Endodermal cell (in vitro differentiated cells): Measurements from ENCODE around the gene SHMT1. TPM values are rescaled to one million over a fixed set of nuclear protein-coding genes. Genes with fewer than 3 reads are reported as not detected.

Experiments used
- DNase-seq: peaks from one replicate; pipeline ENCODE4 v3.0.0-alpha.2; 2017
- H3K27ac ChIP-seq: 2 replicates; pipeline ENCODE4 v1.5.1; 2013; ENCODE audit warnings: mild to moderate bottlenecking, low read depth, low read length, moderate library complexity
- H3K27me3 ChIP-seq: 2 replicates; pipeline ENCODE4 v1.6.1; 2013; ENCODE audit warnings: mild to moderate bottlenecking, low read length, moderate library complexity; ENCODE audit not compliant: insufficient read depth, control insufficient read depth, poor library complexity, severe bottlenecking
- H3K36me3 ChIP-seq: 2 replicates; pipeline ENCODE4 v1.7.0; 2013; ENCODE audit warnings: mild to moderate bottlenecking, low read length, moderate library complexity; ENCODE audit not compliant: control insufficient read depth, insufficient read depth
- H3K4me1 ChIP-seq: one replicate; pipeline ENCODE4 v1.7.0; 2013; ENCODE audit warnings: low read length; ENCODE audit not compliant: control insufficient read depth, insufficient read depth
- H3K4me3 ChIP-seq: 2 replicates; pipeline ENCODE4 v1.5.1; 2013; ENCODE audit warnings: mild to moderate bottlenecking, low read length, moderate library complexity
- H3K9ac ChIP-seq: 2 replicates; pipeline ENCODE4 v1.6.1; 2013; ENCODE audit warnings: mild to moderate bottlenecking, low read length, moderate library complexity; ENCODE audit not compliant: poor library complexity, severe bottlenecking; ENCODE audit errors: extremely low read depth
- H3K9me3 ChIP-seq: 2 replicates; pipeline ENCODE4 v1.6.1; 2013; ENCODE audit warnings: mild to moderate bottlenecking, low read length, moderate library complexity; ENCODE audit not compliant: control insufficient read depth
- H3K27ac Mint-ChIP-seq: 2 replicates; pipeline ENCODE4 v1.8.0; 2020; ENCODE audit warnings: mixed read lengths
- H3K27me3 Mint-ChIP-seq: 2 replicates; pipeline ENCODE4 v1.8.0; 2021; ENCODE audit warnings: mild to moderate bottlenecking, mixed read lengths; ENCODE audit not compliant: insufficient read depth
- H3K36me3 Mint-ChIP-seq: 2 replicates; pipeline ENCODE4 v1.8.0; 2020; ENCODE audit warnings: low read depth, mixed read lengths
- H3K4me1 Mint-ChIP-seq: 2 replicates; pipeline ENCODE4 v1.8.0; 2020; ENCODE audit warnings: mixed read lengths
- H3K4me3 Mint-ChIP-seq: 2 replicates; pipeline ENCODE4 v1.8.0; 2020; ENCODE audit warnings: mild to moderate bottlenecking, moderate library complexity, mixed read lengths
- H3K9me3 Mint-ChIP-seq: 2 replicates; pipeline ENCODE4 v1.8.0; 2020; ENCODE audit warnings: mild to moderate bottlenecking, mixed read lengths
- CTCF ChIP-seq: fragments of 200-600 bp; sonication (generic); conservative IDR thresholded peaks from 2 replicates; pipeline ENCODE4 v1.5.0; 2021; ENCODE audit warnings: antibody characterized with exemption, mild to moderate bottlenecking
- WGBS, 2 experiments: methylation state at CpG; one replicate each; pipeline versions ENCODE4 v1.1.5 to v1.1.7; 2013; ENCODE audit warnings: missing lambda C conversion rate in 2 of 2, mixed read lengths in 1 of 2; ENCODE audit not compliant: insufficient coverage in 1 of 2, insufficient read length in 1 of 2; 5-methylcytosine and 5-hydroxymethylcytosine counted together
- microRNA-seq: library from miRNA; unstranded; fragments of <30 nt; microRNA quantifications from one replicate; pipeline ENCODE4 v1.2.0, GENCODE V29; 2020; ENCODE audit warnings: borderline microRNAs expressed
- total RNA-seq, 2 donors: library from RNA; stranded (reverse); fragmentation: NEBNext Ultra II Directional in 1 of 2; extraction: Animal tissue kit (Norgen Biotek cat#: 25700) in 1 of 2; gene quantifications; 2 replicates in 1 of 2; 3 replicates in 1 of 2; pipeline ENCODE4 v1.2.1, GENCODE V29; 2021

The SHMT1 gene
- total RNA-seq, 2 donors from 2014 or later: 38.5 to 40.9 TPM

- WGBS, 2 experiments: 96 to 100% methylated on average over 4 of the region's 4 CpGs
- no peak overlapping the region for H3K9ac ChIP-seq
- no peak overlapping the region for H3K4me3 ChIP-seq
- H3K4me1 ChIP-seq: no peaks in the 10 kb centered on the region
- no peak overlapping the region for H3K27ac Mint-ChIP-seq
- H3K27ac ChIP-seq: no peak overlapping the region
- no peaks in the 10 kb centered on the region for H3K9me3 ChIP-seq
- H3K4me3 Mint-ChIP-seq: no peak overlapping the region
- no peaks in the 10 kb centered on the region for H3K27me3 ChIP-seq
- no peaks in the 10 kb centered on the region for H3K4me1 Mint-ChIP-seq
- H3K9me3 Mint-ChIP-seq: no peaks in the 10 kb centered on the region
- DNase-seq: no peak
- H3K27me3 Mint-ChIP-seq: no peaks in the 10 kb centered on the region
- H3K36me3 Mint-ChIP-seq: peaks cover 72% of the 10 kb centered on the region
- H3K36me3 ChIP-seq: peaks cover 87% of the 10 kb centered on the region
- TF ChIP-seq CTCF: no peak
Observed at GRCh38 chr17:18280249-18280648, 83.1 kb downstream of the SHMT1 start.

- Histone ChIP-seq H3K4me1 (no peaks in the 10 kb centered on the region), H3K4me3 (no peak overlapping the region), H3K27ac (no peak overlapping the region), H3K9ac (no peak overlapping the region), H3K36me3 (peaks cover 88% of the 10 kb centered on the region), H3K9me3 (no peaks in the 10 kb centered on the region), H3K27me3 (no peaks in the 10 kb centered on the region)
- Mint-ChIP-seq H3K36me3 (peaks cover 67% of the 10 kb centered on the region), H3K4me1 (no peaks in the 10 kb centered on the region), H3K4me3 (no peak overlapping the region), H3K27me3 (no peaks in the 10 kb centered on the region), H3K27ac (no peak overlapping the region), H3K9me3 (no peaks in the 10 kb centered on the region)
- no peak for TF ChIP-seq CTCF
- 98 to 100% methylated on average over 1 to 3 of the region's 3 CpGs for WGBS, 2 experiments
- no peak for DNase-seq
Observed at GRCh38 chr17:18278867-18279266, 84.5 kb downstream of the SHMT1 start.

Small RNA genes lying within 50 kb of the gene (microRNA-seq; reads per million reads assigned to microRNA genes)
- gene MIR6778: not detected

Other genes with a start within 250 kb of the SHMT1 start
- gene ALKBH5, start 179.7 kb downstream of the SHMT1 start, total RNA-seq: 10 to 100 TPM; 64.1 to 80.9 TPM
- 10 to 100 TPM; 66.3 to 69.3 TPM for gene LLGL1, start 137.9 kb downstream of the SHMT1 start, total RNA-seq
- 100 to 1,000 TPM; 299 to 335 TPM for gene FLII, start 104.8 kb downstream of the SHMT1 start, total RNA-seq
- 10 to 100 TPM; 15.3 to 19.6 TPM for gene MIEF2, start 102.9 kb downstream of the SHMT1 start, total RNA-seq
- 10 to 100 TPM; 60.4 to 67.4 TPM for gene TOP3A, start 48.6 kb downstream of the SHMT1 start, total RNA-seq
- 10 to 100 TPM; 20.7 to 22.2 TPM for gene SMCR8, start 48.3 kb downstream of the SHMT1 start, total RNA-seq
- gene EVPLL, start 14.2 kb upstream of the SHMT1 start, total RNA-seq: not detected
- not detected for gene LGALS9C, start 113.2 kb upstream of the SHMT1 start, total RNA-seq